Ishikawa (cell line): ENCODE data around the gene PTPRD.

Source experiments
- CEBPB ChIP-seq: IDR thresholded peaks from 2 replicates; pipeline ENCODE4 v1.6.1; 2012
- CREB1 ChIP-seq: IDR thresholded peaks from 2 replicates; pipeline ENCODE4 v1.6.1; 2012; ENCODE audit warnings: low read depth
- RAD21 ChIP-seq: IDR thresholded peaks from 2 replicates; pipeline ENCODE4 v1.6.1; 2012; ENCODE audit warnings: low read depth
- REST ChIP-seq: IDR thresholded peaks from 2 replicates; pipeline ENCODE4 v1.6.1; 2012; ENCODE audit warnings: low read depth, mild to moderate bottlenecking
- TEAD4 ChIP-seq: IDR thresholded peaks from 2 replicates; pipeline ENCODE4 v1.6.1; 2012
- TF ChIP-seq, protein P1 (sequence below): IDR thresholded peaks from 2 replicates; pipeline ENCODE4 v1.6.1; 2012
- TF ChIP-seq, protein P2 (sequence below): IDR thresholded peaks from 2 replicates; pipeline ENCODE4 v1.6.1; 2012

DNA sequence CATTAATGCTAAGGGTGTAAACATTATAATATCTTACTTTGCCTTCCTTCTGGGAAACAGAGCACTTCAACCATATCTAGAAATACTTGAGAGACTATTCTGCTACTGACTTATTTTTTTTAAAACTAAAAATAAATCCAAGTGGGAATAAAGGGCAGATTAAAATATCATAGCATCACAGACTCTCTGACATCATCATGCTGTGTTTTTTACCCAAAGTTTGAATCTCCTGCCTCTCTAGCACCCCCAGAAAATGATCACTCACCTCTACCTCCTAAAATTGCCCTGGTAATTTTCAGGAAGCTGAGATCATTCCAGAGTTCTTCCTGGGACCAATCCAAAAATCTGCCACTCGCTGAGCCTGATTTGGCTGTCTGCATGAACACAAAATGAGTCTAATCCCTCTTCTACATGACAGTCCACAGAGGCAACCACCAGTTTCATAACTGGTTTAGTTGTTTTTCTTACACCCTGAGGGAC, 1999.4 kb downstream of the PTPRD start:
- TF ChIP-seq, protein P1, sequence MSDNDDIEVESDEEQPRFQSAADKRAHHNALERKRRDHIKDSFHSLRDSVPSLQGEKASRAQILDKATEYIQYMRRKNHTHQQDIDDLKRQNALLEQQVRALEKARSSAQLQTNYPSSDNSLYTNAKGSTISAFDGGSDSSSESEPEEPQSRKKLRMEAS, result no peak
- TF ChIP-seq, protein P2, sequence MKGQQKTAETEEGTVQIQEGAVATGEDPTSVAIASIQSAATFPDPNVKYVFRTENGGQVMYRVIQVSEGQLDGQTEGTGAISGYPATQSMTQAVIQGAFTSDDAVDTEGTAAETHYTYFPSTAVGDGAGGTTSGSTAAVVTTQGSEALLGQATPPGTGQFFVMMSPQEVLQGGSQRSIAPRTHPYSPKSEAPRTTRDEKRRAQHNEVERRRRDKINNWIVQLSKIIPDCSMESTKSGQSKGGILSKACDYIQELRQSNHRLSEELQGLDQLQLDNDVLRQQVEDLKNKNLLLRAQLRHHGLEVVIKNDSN, result no peak
- TF ChIP-seq CREB1, result no peak
- TF ChIP-seq CEBPB, result no peak
- TF ChIP-seq TEAD4, result no peak
- no peak for TF ChIP-seq REST
- TF ChIP-seq RAD21, result no peak
